Activated CD8-positive, alpha-beta memory T cell treated with anti-CD3 and anti-CD28 coated beads for 48 hours (primary cell): ENCODE measurements around the gene TRIO.

Experiments used
- DNase-seq, 3 experiments: peaks; one replicate each; pipeline ENCODE4 v3.0.0-alpha.2; 2020; ENCODE audit warnings: low read depth in 2 of 3, low spot score in 2 of 3

Gene TRIO

GRCh38 chr5:14471507-14471906 is 328.4 kb downstream of the TRIO start:
- DNase-seq = no peak

- no peak for DNase-seq
Measured at GRCh38 chr5:14472986-14473567, 329.9 kb downstream of the TRIO start.

- no peak for DNase-seq
Measured at GRCh38 chr5:14475045-14475444, 331.9 kb downstream of the TRIO start.

- no peak for DNase-seq
Measured at GRCh38 chr5:14476786-14477435, 333.8 kb downstream of the TRIO start.

GRCh38 chr5:14479143-14479696 is 336.1 kb downstream of the TRIO start:
- no peak for DNase-seq

GRCh38 chr5:14481349-14481748 is 338.2 kb downstream of the TRIO start:
- no peak for DNase-seq

GRCh38 chr5:14482085-14482484 is 338.9 kb downstream of the TRIO start:
- DNase-seq = no peak

GRCh38 chr5:14483504-14484157 is 340.5 kb downstream of the TRIO start:
- DNase-seq = no peak

GRCh38 chr5:14486486-14486885 is 343.3 kb downstream of the TRIO start:
- no peak for DNase-seq

- no peak for DNase-seq
Measured at GRCh38 chr5:14486996-14487896, 344.1 kb downstream of the TRIO start.

GRCh38 chr5:14487897-14488570 is 344.9 kb downstream of the TRIO start:
- DNase-seq = no peak

GRCh38 chr5:14488709-14489108 is 345.6 kb downstream of the TRIO start:
- DNase-seq = no peak

- no peak for DNase-seq
Measured at GRCh38 chr5:14489643-14490042, 346.5 kb downstream of the TRIO start.

GRCh38 chr5:14490309-14490711 is 347.2 kb downstream of the TRIO start:
- no peak for DNase-seq

GRCh38 chr5:14491015-14491915 is 348.1 kb downstream of the TRIO start:
- no peak for DNase-seq

- no peak for DNase-seq
Measured at GRCh38 chr5:14492331-14492964, 349.3 kb downstream of the TRIO start.

GRCh38 chr5:14495301-14495700 is 352.2 kb downstream of the TRIO start:
- no peak for DNase-seq

GRCh38 chr5:14497311-14497710 is 354.2 kb downstream of the TRIO start:
- DNase-seq = no peak
